HG03066 (cell line): ENCODE data around the gene GPER1.

Experiments
- ATAC-seq: cut with Tn5 transposase; IDR thresholded peaks from one replicate; pipeline ENCODE4 v1.9.1; 2021; ENCODE audit warnings: low read depth; ENCODE audit not compliant: unreplicated experiment

GPER1 gene

GRCh38 chr7:1086588-1087464 is 1.1 kb upstream of the GPER1 start:
- peak; percentile 68 for ATAC-seq

GRCh38 chr7:1087465-1087814 is 473 bp upstream of the GPER1 start:
- ATAC-seq = no peak

- no peak for ATAC-seq
Measured at GRCh38 chr7:1090236-1090635, 2.3 kb downstream of the GPER1 start.

- ATAC-seq = no peak
Measured at GRCh38 chr7:1090686-1091643, 3.1 kb downstream of the GPER1 start.

- no peak for ATAC-seq
Measured at GRCh38 chr7:1091644-1092027, 3.7 kb downstream of the GPER1 start.

- no peak for ATAC-seq
Measured at GRCh38 chr7:1092161-1092632, 4.3 kb downstream of the GPER1 start.

GRCh38 chr7:1092806-1093501 is 5.0 kb downstream of the GPER1 start:
- no peak for ATAC-seq

- ATAC-seq = no peak
Measured at GRCh38 chr7:1093502-1093843, 5.6 kb downstream of the GPER1 start.

- no peak for ATAC-seq
Measured at GRCh38 chr7:1093916-1094508, 6.1 kb downstream of the GPER1 start.

- ATAC-seq = no peak
Measured at GRCh38 chr7:1094870-1095269, 7.0 kb downstream of the GPER1 start.

- no peak for ATAC-seq
Measured at GRCh38 chr7:1095621-1096155, 7.8 kb downstream of the GPER1 start.

- no peak for ATAC-seq
Measured at GRCh38 chr7:1096156-1097119, 8.5 kb downstream of the GPER1 start.

GRCh38 chr7:1097120-1097504 is 9.2 kb downstream of the GPER1 start:
- ATAC-seq = no peak

- ATAC-seq = no peak
Measured at GRCh38 chr7:1098243-1099153, 10.6 kb downstream of the GPER1 start.

GRCh38 chr7:1099154-1099542 is 11.2 kb downstream of the GPER1 start:
- ATAC-seq = no peak

- no peak for ATAC-seq
Measured at GRCh38 chr7:1099637-1100036, 11.7 kb downstream of the GPER1 start.

- no peak for ATAC-seq
Measured at GRCh38 chr7:1100386-1100785, 12.5 kb downstream of the GPER1 start.
